CD8-positive, alpha-beta memory T cell (primary cell): ENCODE measurements around the gene METTL8. TPM values are rescaled to one million over a fixed set of nuclear protein-coding genes. Genes with fewer than 3 reads are reported as not detected.

Experiments used
- CTCF ChIA-PET: fragments of 350-600 bp; sonication (Branson Sonifier 250); formaldehyde crosslinking; loops from one replicate; lab custom pipeline; 2021; ENCODE audit warnings: antibody characterized with exemption; lab: Charles Lee
- POLR2A ChIA-PET: fragments of 350-600 bp; sonication (Branson Sonifier 250); formaldehyde crosslinking; loops from one replicate; lab custom pipeline; 2021; ENCODE audit warnings: antibody characterized with exemption; lab: Charles Lee
- DNase-seq, 5 donors: peaks; one replicate each; pipeline versions ENCODE4 v3.0.0 to v3.0.0-alpha.2; 2020 to 2022; ENCODE audit warnings: mixed read lengths in 1 of 5
- H3K27ac ChIP-seq: one replicate; pipeline ENCODE4 v1.7.0; 2013; ENCODE audit warnings: low read depth, mild to moderate bottlenecking, low read length, moderate library complexity
- H3K27me3 ChIP-seq: 2 replicates; pipeline ENCODE4 v1.7.0; 2013; ENCODE audit warnings: low read length, mild to moderate bottlenecking; ENCODE audit not compliant: insufficient read depth, poor library complexity, severe bottlenecking
- H3K36me3 ChIP-seq: 2 replicates; pipeline ENCODE4 v1.7.0; 2013; ENCODE audit warnings: mild to moderate bottlenecking, low read length, moderate library complexity; ENCODE audit not compliant: insufficient read depth
- H3K4me1 ChIP-seq: 2 replicates; pipeline ENCODE4 v1.7.0; 2013; ENCODE audit warnings: mild to moderate bottlenecking, low read length, moderate library complexity; ENCODE audit not compliant: insufficient read depth
- H3K4me3 ChIP-seq: 2 replicates; pipeline ENCODE4 v1.7.0; 2013; ENCODE audit warnings: mild to moderate bottlenecking, low read length
- H3K9me3 ChIP-seq: 2 replicates; pipeline ENCODE4 v1.7.0; 2013; ENCODE audit warnings: mild to moderate bottlenecking, low read length
- H3K27ac Mint-ChIP-seq, 8 donors: one replicate each; pipeline ENCODE4 v1.8.0; 2020 to 2021; ENCODE audit warnings: mixed read lengths in 8 of 8, mild to moderate bottlenecking in 6 of 8, inconsistent platforms in 3 of 8, moderate library complexity in 3 of 8
- H3K27me3 Mint-ChIP-seq, 2 donors: one replicate each; pipeline ENCODE4 v1.8.0; 2020 to 2021; ENCODE audit warnings: mixed read lengths in 2 of 2, mild to moderate bottlenecking in 1 of 2, moderate library complexity in 1 of 2
- H3K36me3 Mint-ChIP-seq, 3 donors: one replicate each; pipeline ENCODE4 v1.8.0; 2020 to 2021; ENCODE audit warnings: mixed read lengths in 3 of 3, inconsistent platforms in 1 of 3, mild to moderate bottlenecking in 1 of 3
- H3K4me1 Mint-ChIP-seq, 3 donors: one replicate each; pipeline ENCODE4 v1.8.0; 2020 to 2021; ENCODE audit warnings: mixed read lengths in 3 of 3, inconsistent platforms in 1 of 3, mild to moderate bottlenecking in 1 of 3
- H3K4me3 Mint-ChIP-seq, 7 donors: one replicate each; pipeline ENCODE4 v1.8.0; 2020 to 2021; ENCODE audit warnings: mixed read lengths in 7 of 7, mild to moderate bottlenecking in 6 of 7, moderate library complexity in 4 of 7, inconsistent platforms in 2 of 7
- H3K9me3 Mint-ChIP-seq, 5 donors: one replicate each; pipeline ENCODE4 v1.8.0; 2020 to 2022; ENCODE audit warnings: mixed read lengths in 5 of 5, mild to moderate bottlenecking in 3 of 5, moderate library complexity in 2 of 5, inconsistent platforms in 1 of 5
- polyA plus RNA-seq: library from polyadenylated mRNA; unstranded; fragments of 300-500 nt; fragmentation: Illumina TruSeq; gene quantifications from one replicate; pipeline ENCODE4 v1.2.3, GENCODE V29; 2021
- total RNA-seq, 2 experiments: library from RNA; stranded (reverse); gene quantifications; one replicate each; pipeline ENCODE4 v1.2.3, GENCODE V29; 2021

Gene METTL8
- total and polyA plus RNA-seq, 3 experiments from 2014 or later, result 16.6 to 50.5 (median 46.0) TPM

DNA sequence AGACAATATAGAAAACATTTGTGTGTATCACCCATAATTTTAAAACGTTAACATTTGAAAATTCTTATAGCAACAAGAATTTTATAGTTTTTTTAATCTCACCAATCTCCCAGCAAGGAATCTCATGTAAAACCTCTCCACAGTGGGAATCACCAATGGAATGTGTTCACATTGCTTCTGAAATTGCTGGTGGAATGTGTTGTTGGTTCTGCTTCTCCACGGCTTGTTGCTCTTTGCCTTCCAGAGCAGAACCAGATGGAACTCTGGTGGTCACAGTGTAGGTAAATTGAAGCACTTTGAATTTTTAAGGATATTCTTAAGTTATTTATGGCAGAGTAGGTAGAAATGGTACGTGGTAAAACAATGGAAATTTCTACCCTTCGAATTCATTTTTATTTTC, 35.4 kb upstream of the METTL8 start:
- Mint-ChIP-seq H3K9me3 (no peaks in the 10 kb centered on the region), H3K4me3 (no peak overlapping the region), H3K4me1 (no peaks in the 10 kb centered on the region), H3K36me3 (peaks cover 13 to 66% (median 38%) of the 10 kb centered on the region in 3 donors), H3K27me3 (no peaks in the 10 kb centered on the region), H3K27ac (no peak overlapping the region)
- no peaks in the 10 kb centered on the region for H3K27me3 ChIP-seq
- no peaks in the 10 kb centered on the region for H3K4me1 ChIP-seq
- DNase-seq, result no peak
- no peaks in the 10 kb centered on the region for H3K9me3 ChIP-seq
- ChIA-PET POLR2A (no interaction called here), CTCF (no interaction called here)
- H3K4me3 ChIP-seq, result no peak overlapping the region
- H3K36me3 ChIP-seq, result peaks cover 15% of the 10 kb centered on the region
- no peak overlapping the region for H3K27ac ChIP-seq

DNA sequence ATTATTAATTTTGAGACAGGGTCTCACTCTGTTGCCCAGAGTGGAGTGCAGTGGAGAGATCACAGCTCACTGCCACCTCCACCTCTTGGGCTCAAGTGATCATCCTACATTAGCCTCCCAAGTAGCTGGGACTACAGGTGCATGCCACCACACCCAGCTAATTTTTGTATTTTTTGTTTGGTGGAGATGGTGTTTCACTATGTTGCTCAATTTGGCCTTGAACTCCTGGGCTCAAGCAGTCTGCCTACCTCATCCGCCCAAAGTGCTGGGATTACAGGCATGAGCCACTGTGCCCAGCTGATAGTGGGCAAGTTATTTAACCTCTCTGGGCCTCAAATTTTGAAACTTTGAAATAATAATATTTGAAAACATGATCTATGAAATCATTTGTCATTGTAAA, 26.7 kb upstream of the METTL8 start:
- Mint-ChIP-seq H3K27ac (no peak overlapping the region), H3K27me3 (no peaks in the 10 kb centered on the region), H3K9me3 (peaks cover 0 to 3% (median 0%) of the 10 kb centered on the region in 5 donors), H3K36me3 (peaks cover 33 to 68% (median 33%) of the 10 kb centered on the region in 3 donors), H3K4me1 (peaks cover 7 to 14% (median 8%) of the 10 kb centered on the region in 3 donors), H3K4me3 (no peak overlapping the region)
- POLR2A ChIA-PET, result no interaction called here
- Histone ChIP-seq H3K36me3 (peaks cover 13% of the 10 kb centered on the region), H3K27me3 (no peaks in the 10 kb centered on the region), H3K27ac (no peak overlapping the region), H3K4me3 (no peak overlapping the region), H3K9me3 (no peaks in the 10 kb centered on the region), H3K4me1 (no peaks in the 10 kb centered on the region)
- no peak for DNase-seq
- CTCF ChIA-PET, result no interaction called here

- Histone ChIP-seq H3K4me3 (no peak overlapping the region), H3K27ac (no peak overlapping the region), H3K9me3 (no peaks in the 10 kb centered on the region), H3K27me3 (no peaks in the 10 kb centered on the region), H3K4me1 (no peaks in the 10 kb centered on the region), H3K36me3 (peaks cover 13% of the 10 kb centered on the region)
- no peak for DNase-seq
- Mint-ChIP-seq H3K4me1 (peaks cover 9 to 14% (median 11%) of the 10 kb centered on the region in 3 donors), H3K27ac (no peak overlapping the region), H3K4me3 (no peak overlapping the region), H3K36me3 (peaks cover 38 to 73% (median 41%) of the 10 kb centered on the region in 3 donors), H3K27me3 (no peaks in the 10 kb centered on the region), H3K9me3 (peaks cover 0 to 3% (median 0%) of the 10 kb centered on the region in 5 donors)
- CTCF ChIA-PET, result no interaction called here
- POLR2A ChIA-PET, result no interaction called here
Measured at GRCh38 chr2:171459498-171459897, 25.7 kb upstream of the METTL8 start.

DNA sequence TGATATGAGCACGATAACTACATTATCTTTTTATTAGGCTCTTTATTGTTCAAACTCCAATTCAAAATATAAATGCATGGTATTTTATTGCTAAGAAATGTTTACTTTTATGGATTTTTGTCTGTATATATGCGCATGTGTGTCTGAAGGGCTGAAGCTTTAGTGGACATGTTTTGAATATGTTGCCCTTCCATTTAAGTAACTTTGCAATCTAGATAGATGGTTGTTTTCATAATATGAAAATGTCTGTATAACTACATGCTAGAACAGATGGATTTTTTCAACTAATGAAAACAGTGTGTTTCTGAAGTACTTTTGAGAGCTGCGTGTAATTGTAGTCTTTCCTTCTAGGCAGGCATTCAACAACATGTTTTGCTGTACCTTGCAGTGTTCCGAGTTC, 19.0 kb upstream of the METTL8 start:
- no peak overlapping the region for H3K4me3 ChIP-seq
- POLR2A ChIA-PET, result no interaction called here
- Mint-ChIP-seq H3K9me3 (peaks cover 0 to 2% (median 0%) of the 10 kb centered on the region in 5 donors), H3K36me3 (peaks cover 30 to 75% (median 42%) of the 10 kb centered on the region in 3 donors), H3K4me3 (no peak overlapping the region), H3K27ac (no peak overlapping the region), H3K27me3 (no peaks in the 10 kb centered on the region), H3K4me1 (peaks cover 9 to 14% (median 11%) of the 10 kb centered on the region in 3 donors)
- peaks cover 14% of the 10 kb centered on the region for H3K36me3 ChIP-seq
- CTCF ChIA-PET, result no interaction called here
- H3K27ac ChIP-seq, result no peak overlapping the region
- H3K9me3 ChIP-seq, result no peaks in the 10 kb centered on the region
- H3K27me3 ChIP-seq, result no peaks in the 10 kb centered on the region
- DNase-seq, result no peak
- H3K4me1 ChIP-seq, result no peaks in the 10 kb centered on the region

DNA sequence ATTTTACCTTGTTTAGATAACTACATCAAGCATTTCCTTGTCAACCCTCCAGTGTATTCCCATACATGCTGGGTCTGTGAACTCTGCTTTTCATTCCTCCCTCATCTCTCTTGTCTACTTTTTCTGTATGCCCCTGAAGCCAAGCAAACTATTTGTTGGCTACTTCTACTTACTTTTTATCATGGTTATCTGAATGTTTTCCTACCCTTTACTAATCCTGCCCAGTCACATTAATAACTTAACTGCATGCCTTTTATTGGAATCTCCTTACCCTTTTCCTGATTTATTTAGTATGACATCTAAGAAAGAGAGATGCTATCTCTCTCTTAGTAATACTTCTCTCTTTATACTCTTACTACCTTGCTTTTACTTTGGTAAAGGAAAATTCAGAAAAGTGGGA, 17.3 kb upstream of the METTL8 start:
- Mint-ChIP-seq H3K27me3 (no peaks in the 10 kb centered on the region), H3K36me3 (peaks cover 18 to 71% (median 27%) of the 10 kb centered on the region in 3 donors), H3K4me3 (no peak overlapping the region), H3K27ac (peak overlapping the region in 2 of 8 donors; percentile 1 to 12), H3K4me1 (peaks cover 4 to 8% (median 4%) of the 10 kb centered on the region in 3 donors), H3K9me3 (peaks cover 0 to 2% (median 0%) of the 10 kb centered on the region in 5 donors)
- Histone ChIP-seq H3K4me3 (no peak overlapping the region), H3K27ac (no peak overlapping the region), H3K27me3 (no peaks in the 10 kb centered on the region), H3K9me3 (no peaks in the 10 kb centered on the region), H3K4me1 (no peaks in the 10 kb centered on the region), H3K36me3 (peaks cover 10% of the 10 kb centered on the region)
- CTCF ChIA-PET, result no interaction called here
- DNase-seq, result no peak
- POLR2A ChIA-PET, result no interaction called here

DNA sequence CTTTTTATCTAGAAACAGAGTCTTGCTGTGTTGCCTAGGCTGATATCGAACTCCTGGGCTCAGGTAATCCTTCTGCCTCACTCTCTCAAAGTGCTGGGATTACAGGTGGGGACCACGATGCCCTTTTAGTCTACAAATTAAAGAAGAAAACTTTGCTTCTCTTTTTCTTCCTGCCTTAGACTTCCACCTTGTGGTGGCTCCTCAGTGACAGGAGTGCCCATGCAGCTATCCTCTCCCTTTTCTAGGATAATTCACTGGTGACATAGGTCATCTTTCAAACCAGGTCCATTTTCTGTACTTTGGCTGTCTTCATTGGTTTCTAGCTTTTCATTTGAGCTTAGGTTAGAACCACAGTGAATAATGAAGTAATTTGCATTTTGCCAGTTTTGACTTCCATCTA, 13.9 kb upstream of the METTL8 start:
- Histone ChIP-seq H3K4me1 (no peaks in the 10 kb centered on the region), H3K27me3 (no peaks in the 10 kb centered on the region), H3K27ac (no peak overlapping the region), H3K4me3 (no peak overlapping the region), H3K36me3 (peaks cover 10% of the 10 kb centered on the region), H3K9me3 (no peaks in the 10 kb centered on the region)
- no peak for DNase-seq
- Mint-ChIP-seq H3K4me1 (no peaks in the 10 kb centered on the region), H3K4me3 (no peak overlapping the region), H3K27ac (no peak overlapping the region), H3K9me3 (no peaks in the 10 kb centered on the region), H3K36me3 (peaks cover 2 to 72% (median 15%) of the 10 kb centered on the region in 3 donors), H3K27me3 (no peaks in the 10 kb centered on the region)
- ChIA-PET POLR2A (no interaction called here), CTCF (no interaction called here)

- Mint-ChIP-seq H3K4me3 (no peak overlapping the region), H3K36me3 (peaks cover 18 to 80% (median 20%) of the 10 kb centered on the region in 3 donors), H3K9me3 (no peaks in the 10 kb centered on the region), H3K4me1 (peaks cover 17 to 28% (median 23%) of the 10 kb centered on the region in 3 donors), H3K27ac (peak overlapping the region in 1 of 8 donors; percentile 87), H3K27me3 (no peaks in the 10 kb centered on the region)
- ChIA-PET POLR2A (no interaction called here), CTCF (no interaction called here)
- Histone ChIP-seq H3K4me1 (no peaks in the 10 kb centered on the region), H3K36me3 (peaks cover 28% of the 10 kb centered on the region), H3K27ac (no peak overlapping the region), H3K4me3 (no peak overlapping the region), H3K9me3 (no peaks in the 10 kb centered on the region), H3K27me3 (no peaks in the 10 kb centered on the region)
- no peak for DNase-seq
Measured at GRCh38 chr2:171441470-171441869, 7.7 kb upstream of the METTL8 start.

DNA sequence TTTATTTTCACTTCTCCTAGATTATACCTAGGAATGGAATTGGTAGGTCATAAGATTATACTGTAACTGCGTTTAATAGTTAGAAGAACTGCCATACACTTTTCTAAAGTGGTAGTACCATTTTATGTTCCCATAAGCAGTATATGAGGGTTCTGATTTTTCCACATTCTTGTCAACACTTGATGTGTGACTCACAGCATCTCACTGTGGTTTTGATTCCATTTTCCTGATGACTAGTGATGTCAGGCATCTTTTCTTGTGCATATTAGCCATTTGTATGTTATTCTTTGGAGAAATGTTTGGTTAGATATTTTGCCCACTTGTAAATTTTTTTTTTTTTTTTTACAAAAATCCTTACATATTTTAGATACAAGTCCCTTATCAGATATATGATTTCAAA, 2.5 kb upstream of the METTL8 start:
- Histone ChIP-seq H3K4me1 (peaks cover 18% of the 10 kb centered on the region), H3K27ac (no peak overlapping the region), H3K27me3 (no peaks in the 10 kb centered on the region), H3K36me3 (peaks cover 23% of the 10 kb centered on the region), H3K9me3 (no peaks in the 10 kb centered on the region), H3K4me3 (no peak overlapping the region)
- Mint-ChIP-seq H3K4me3 (no peak overlapping the region), H3K27me3 (no peaks in the 10 kb centered on the region), H3K36me3 (peaks cover 18 to 61% (median 20%) of the 10 kb centered on the region in 3 donors), H3K27ac (peak overlapping the region in 1 of 8 donors; percentile 67), H3K9me3 (no peaks in the 10 kb centered on the region), H3K4me1 (peaks cover 45 to 66% (median 59%) of the 10 kb centered on the region in 3 donors)
- ChIA-PET POLR2A (no interaction called here), CTCF (no interaction called here)
- no peak for DNase-seq
